OCI-LY7 (cell line): ENCODE results near the gene SNX12. TPM values are rescaled to one million over a fixed set of nuclear protein-coding genes. Genes with fewer than 3 reads are reported as not detected.

Experiments
- BruUV-seq: library from RNA; stranded (reverse); fragments of 400-500 nt; replicated peaks from 2 replicates; lab custom pipeline; 2021; lab: Mats Ljungman, UMichigan
- CTCF ChIA-PET: fragments of 300-600 bp; sonication (Branson Sonifier 250); formaldehyde crosslinking; loops from one replicate; lab custom pipeline; 2022; ENCODE audit warnings: antibody characterized with exemption; ENCODE audit not compliant: unreplicated experiment; lab: Charles Lee
- POLR2A ChIA-PET: fragments of 300-600 bp; sonication (Branson Sonifier 250); formaldehyde crosslinking; loops from one replicate; lab custom pipeline; 2022; ENCODE audit warnings: antibody characterized with exemption; lab: Charles Lee
- DNase-seq: peaks from one replicate; pipeline ENCODE4 v3.0.0-alpha.2; 2015; ENCODE audit warnings: low spot score
- H2AFZ ChIP-seq: fragments of 200-600 bp; sonication (generic), shearing (Covaris generic); 2 replicates; pipeline ENCODE4 v1.6.1; 2014; ENCODE audit warnings: mild to moderate bottlenecking, antibody characterized with exemption, low read length, moderate library complexity
- H3K27ac ChIP-seq: fragments of 200-600 bp; sonication (generic); 2 replicates; pipeline ENCODE4 v1.5.1; 2014; ENCODE audit warnings: mixed run types, low read depth, mild to moderate bottlenecking, moderate library complexity, low read length, inconsistent platforms; ENCODE audit not compliant: poor library complexity, severe bottlenecking
- H3K36me3 ChIP-seq: fragments of 200-600 bp; sonication (generic); 2 replicates; pipeline ENCODE4 v1.6.1; 2014; ENCODE audit warnings: mild to moderate bottlenecking, antibody characterized with exemption, low read length, moderate library complexity, mixed read lengths; ENCODE audit not compliant: insufficient read depth
- H3K4me1 ChIP-seq: fragments of 200-600 bp; sonication (generic); 2 replicates; pipeline ENCODE4 v1.5.1; 2014; ENCODE audit warnings: mild to moderate bottlenecking, low read length; ENCODE audit not compliant: insufficient read depth, poor library complexity, severe bottlenecking
- H3K4me2 ChIP-seq: fragments of 200-600 bp; sonication (generic); 2 replicates; pipeline ENCODE4 v1.6.1; 2014; ENCODE audit warnings: mild to moderate bottlenecking, low read length
- H3K4me3 ChIP-seq: fragments of 200-600 bp; sonication (generic); 2 replicates; pipeline ENCODE4 v1.5.1; 2014; ENCODE audit warnings: mild to moderate bottlenecking, low read depth, low read length; ENCODE audit not compliant: poor library complexity, severe bottlenecking
- H3K79me2 ChIP-seq: fragments of 200-600 bp; sonication (generic); 2 replicates; pipeline ENCODE4 v1.6.1; 2016; ENCODE audit warnings: low read depth, mild to moderate bottlenecking, low read length, moderate library complexity, mixed read lengths; ENCODE audit not compliant: insufficient read depth
- H3K9me2 ChIP-seq: fragments of 200-600 bp; sonication (generic); 2 replicates; pipeline ENCODE4 v1.6.1; 2016; ENCODE audit warnings: mild to moderate bottlenecking, low read length, mixed read lengths; ENCODE audit not compliant: insufficient read depth
- H3K9me3 ChIP-seq: fragments of 200-600 bp; sonication (generic); 2 replicates; pipeline ENCODE4 v1.6.1; 2014; ENCODE audit warnings: mild to moderate bottlenecking, mixed run types, low read length, mixed read lengths
- H4K20me1 ChIP-seq: fragments of 200-600 bp; sonication (generic); 2 replicates; pipeline ENCODE4 v1.6.1; 2014; ENCODE audit warnings: mild to moderate bottlenecking, antibody characterized with exemption, low read length, moderate library complexity, mixed read lengths; ENCODE audit not compliant: insufficient read depth
- EZH2phosphoT487 ChIP-seq: fragments of 200-600 bp; sonication (generic); IDR thresholded peaks from 2 replicates; pipeline ENCODE4 v1.6.1; 2018; ENCODE audit warnings: low read depth, borderline replicate concordance, mild to moderate bottlenecking, mixed run types, antibody characterized with exemption, low read length, moderate library complexity, mixed read lengths
- intact Hi-C: fragments of 100-400 bp; cut with micrococcal nuclease; formaldehyde crosslinking; loops from one replicate; pipeline ENCODE4 v1.10.0; 2022; ENCODE audit not compliant: unreplicated experiment
- total RNA-seq, 2 experiments: library from RNA; depleted of rRNA in 1 of 2; stranded (reverse); fragments of >200 nt in 1 of 2; shearing (Covaris generic) in 1 of 2; gene quantifications; 2 replicates each; pipeline ENCODE4 v1.2.3, GENCODE V29; 2014 to 2022
- TF ChIP-seq, protein P1 (sequence below): fragments of 200-600 bp; sonication (generic); conservative IDR thresholded peaks from 2 replicates; pipeline ENCODE4 v1.5.1; 2014; ENCODE audit warnings: mild to moderate bottlenecking, antibody characterized with exemption, low read length, moderate library complexity, mixed read lengths

Gene SNX12
- total RNA-seq, 2 experiments from 2014 or later, result 24.8 to 28.7 TPM

DNA sequence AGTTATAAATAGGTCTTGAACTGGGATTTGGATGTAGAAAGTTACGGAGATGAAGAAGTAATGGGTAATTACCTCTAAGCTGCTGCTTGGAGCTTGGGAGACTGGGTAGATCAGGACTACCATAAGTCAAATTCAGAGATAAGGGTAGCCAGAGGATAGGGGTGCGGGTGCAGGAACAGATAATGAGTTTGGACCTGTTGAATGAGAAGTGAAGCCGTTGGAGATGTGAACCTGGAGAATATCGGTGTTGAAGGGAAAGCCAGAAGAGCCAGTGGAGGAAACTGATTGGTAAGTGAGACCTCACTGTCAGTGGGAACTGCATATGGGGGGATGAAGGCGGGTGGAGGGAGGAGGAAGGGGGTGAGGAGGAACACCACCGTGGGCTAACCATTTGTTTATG is 26.9 kb upstream of the SNX12 start:
- Histone ChIP-seq H4K20me1 (no peaks in the 10 kb centered on the region), H3K36me3 (no peaks in the 10 kb centered on the region), H3K9me3 (no peaks in the 10 kb centered on the region), H3K4me2 (peak overlapping the region; percentile 84), H3K4me1 (peaks cover 18% of the 10 kb centered on the region), H3K4me3 (peak overlapping the region; percentile 73), H3K79me2 (no peaks in the 10 kb centered on the region), H2AFZ (peak overlapping the region; percentile 98), H3K27ac (no peak overlapping the region), H3K9me2 (no peaks in the 10 kb centered on the region)
- no peak for DNase-seq
- ChIA-PET CTCF (no interaction called here), POLR2A (no interaction called here)
- BruUV-seq, result TSS peak; percentile 91
- no peak for TF ChIP-seq EZH2phosphoT487
- intact Hi-C loops, result no loop called here

DNA sequence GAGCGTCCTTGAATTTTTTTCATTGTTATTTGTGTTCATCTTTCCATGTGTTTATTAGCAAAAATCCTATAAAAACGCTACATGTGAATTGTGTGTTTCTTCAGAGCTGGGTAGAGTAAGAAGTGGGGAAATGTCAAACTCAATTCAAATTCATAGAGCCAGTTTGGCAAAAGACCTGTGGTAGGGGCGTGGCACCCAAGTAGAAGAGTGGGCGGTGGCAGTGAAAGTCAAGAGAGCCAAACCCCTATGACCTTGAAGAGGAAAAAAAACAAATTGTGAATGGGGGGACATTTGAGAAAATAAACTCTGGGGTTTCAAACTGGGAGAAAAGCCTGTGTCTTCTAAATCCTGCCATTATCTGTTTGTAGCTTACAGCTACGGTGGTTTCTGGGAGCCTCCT is 23.1 kb upstream of the SNX12 start:
- DNase-seq, result no peak
- Histone ChIP-seq H4K20me1 (no peaks in the 10 kb centered on the region), H3K9me3 (no peaks in the 10 kb centered on the region), H2AFZ (no peak overlapping the region), H3K36me3 (no peaks in the 10 kb centered on the region), H3K4me3 (no peak overlapping the region), H3K27ac (no peak overlapping the region), H3K9me2 (no peaks in the 10 kb centered on the region), H3K4me1 (peaks cover 6% of the 10 kb centered on the region), H3K4me2 (no peak overlapping the region), H3K79me2 (no peaks in the 10 kb centered on the region)
- TF ChIP-seq EZH2phosphoT487, result no peak
- TF ChIP-seq, protein P1, sequence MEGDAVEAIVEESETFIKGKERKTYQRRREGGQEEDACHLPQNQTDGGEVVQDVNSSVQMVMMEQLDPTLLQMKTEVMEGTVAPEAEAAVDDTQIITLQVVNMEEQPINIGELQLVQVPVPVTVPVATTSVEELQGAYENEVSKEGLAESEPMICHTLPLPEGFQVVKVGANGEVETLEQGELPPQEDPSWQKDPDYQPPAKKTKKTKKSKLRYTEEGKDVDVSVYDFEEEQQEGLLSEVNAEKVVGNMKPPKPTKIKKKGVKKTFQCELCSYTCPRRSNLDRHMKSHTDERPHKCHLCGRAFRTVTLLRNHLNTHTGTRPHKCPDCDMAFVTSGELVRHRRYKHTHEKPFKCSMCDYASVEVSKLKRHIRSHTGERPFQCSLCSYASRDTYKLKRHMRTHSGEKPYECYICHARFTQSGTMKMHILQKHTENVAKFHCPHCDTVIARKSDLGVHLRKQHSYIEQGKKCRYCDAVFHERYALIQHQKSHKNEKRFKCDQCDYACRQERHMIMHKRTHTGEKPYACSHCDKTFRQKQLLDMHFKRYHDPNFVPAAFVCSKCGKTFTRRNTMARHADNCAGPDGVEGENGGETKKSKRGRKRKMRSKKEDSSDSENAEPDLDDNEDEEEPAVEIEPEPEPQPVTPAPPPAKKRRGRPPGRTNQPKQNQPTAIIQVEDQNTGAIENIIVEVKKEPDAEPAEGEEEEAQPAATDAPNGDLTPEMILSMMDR, result no peak
- ChIA-PET CTCF (no interaction called here), POLR2A (no interaction called here)
- intact Hi-C loops, result no loop called here
- BruUV-seq, result no TSS peak

DNA sequence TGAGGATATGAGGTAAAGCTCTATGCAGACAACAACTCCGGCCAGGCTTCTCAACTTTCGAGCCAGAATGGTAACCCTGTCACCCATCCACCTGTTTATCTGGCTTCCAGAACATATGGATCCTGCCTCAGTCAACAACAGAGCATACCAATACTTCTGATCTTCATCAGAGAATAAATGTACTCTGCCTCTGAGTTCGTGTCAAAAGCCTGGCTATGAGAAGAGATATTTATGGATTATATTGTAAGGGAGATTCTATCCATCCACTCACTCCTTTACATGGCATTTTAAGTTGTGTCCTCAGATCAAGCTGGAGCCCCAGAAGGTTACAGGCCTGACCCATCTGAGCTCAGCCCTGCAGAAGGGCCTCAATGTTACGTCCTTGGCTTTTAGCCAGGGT is 17.8 kb upstream of the SNX12 start:
- DNase-seq, result no peak
- H3K27ac ChIP-seq, result no peak overlapping the region
- no peak overlapping the region for H2AFZ ChIP-seq
- POLR2A ChIA-PET, result interaction anchor here (0.5 kb wide), 2 partner anchors 14 to 882 kb away, joined by 3 to 4 read pairs; no protein-coding TSS in a partner anchor
- BruUV-seq, result no TSS peak
- no peaks in the 10 kb centered on the region for H4K20me1 ChIP-seq
- CTCF ChIA-PET, result no interaction called here
- TF ChIP-seq, protein P1, result no peak
- TF ChIP-seq EZH2phosphoT487, result no peak
- no peaks in the 10 kb centered on the region for H3K36me3 ChIP-seq
- no peak overlapping the region for H3K4me2 ChIP-seq
- no peaks in the 10 kb centered on the region for H3K9me3 ChIP-seq
- H3K4me1 ChIP-seq, result no peaks in the 10 kb centered on the region
- no peaks in the 10 kb centered on the region for H3K9me2 ChIP-seq
- intact Hi-C loops, result no loop called here
- no peak overlapping the region for H3K4me3 ChIP-seq
- H3K79me2 ChIP-seq, result no peaks in the 10 kb centered on the region
